ENCODE results near the gene CCN6. TPM values are rescaled to one million over a fixed set of nuclear protein-coding genes. Genes with fewer than 3 reads are reported as not detected.

Gene CCN6
- total and polyA plus RNA-seq, 2 donors (not counting 1 experiment from before 2014, with no cell fraction given): not detected

- H3K27me3 ChIP-seq (replicated peaks in 1 of 4; ENCODE audit: control extremely low read depth in 1 of 4, control insufficient read depth in 3 of 4, insufficient read depth in 4 of 4, low read length in 3 of 4): no peaks in the 10 kb centered on the region
- WGBS (ENCODE audit: insufficient coverage): 82% methylated on average over 3 of the region's 6 CpGs
- H3K36me3 ChIP-seq (replicated peaks in 1 of 2; ENCODE audit: control extremely low read depth in 1 of 2, control insufficient read depth in 1 of 2, extremely low read depth in 1 of 2, insufficient read depth in 2 of 2, low read length in 1 of 2): no peaks in the 10 kb centered on the region
- Mint-ChIP-seq H3K9me3 (ENCODE audit: insufficient read depth) (no peaks in the 10 kb centered on the region), H3K27ac (no peak overlapping the region), H3K4me1 (no peaks in the 10 kb centered on the region), H3K27me3 (peaks cover 2% of the 10 kb centered on the region), H3K4me3 (no peak overlapping the region)
- intact Hi-C loops (cut with micrococcal nuclease): no loop called here
- no peak overlapping the region for H3K9ac ChIP-seq (ENCODE audit: low read length)
- H4K20me1 ChIP-seq (ENCODE audit: control insufficient read depth, insufficient read depth, low read length, poor library complexity, severe bottlenecking): no peaks in the 10 kb centered on the region
- ATAC-seq (ENCODE audit: low read depth) (no peak), DNase-seq (no peak)
- POLR2A ChIA-PET: no interaction called here
- CTCF ChIA-PET: interaction anchor here (0.9 to 1.7 kb wide), 3 partner anchors 8 to 37 kb away, joined by 3 to 7 read pairs (median 3); no protein-coding TSS in a partner anchor
- no peaks in the 10 kb centered on the region for H3K4me1 ChIP-seq (ENCODE audit: control insufficient read depth in 2 of 2, insufficient read depth in 2 of 2, low read length in 2 of 2)
- H3K27ac ChIP-seq (ENCODE audit: low read length in 2 of 2): no peak overlapping the region
- TF ChIP-seq CTCF (IDR thresholded peaks at IDR 0.05) (no peak), EZH2 (IDR thresholded peaks at IDR 0.05; ENCODE audit: borderline replicate concordance, insufficient read depth, low read depth, low read length, poor library complexity, severe bottlenecking) (no peak)
- H2AFZ ChIP-seq (ENCODE audit: insufficient read depth, low read depth, low read length, poor library complexity, severe bottlenecking): no peak overlapping the region
- H3K79me2 ChIP-seq (ENCODE audit: control insufficient read depth, insufficient read depth, low read length): no peaks in the 10 kb centered on the region
- no peak overlapping the region for H3K4me2 ChIP-seq (replicated peaks; ENCODE audit: low read depth, low read length, poor library complexity, severe bottlenecking)
- no peak overlapping the region for H3K4me3 ChIP-seq (ENCODE audit: control extremely low read depth in 1 of 5, extremely low read depth in 1 of 5, insufficient read depth in 1 of 5, low read depth in 2 of 5, low read length in 4 of 5)
- no peaks in the 10 kb centered on the region for H3K9me3 ChIP-seq (ENCODE audit: control extremely low read depth in 1 of 3, control insufficient read depth in 2 of 3, insufficient read depth in 1 of 3, low read length in 2 of 3)
Observed at GRCh38 chr6:112049026-112049799, 4.7 kb upstream of the CCN6 start.

GRCh38 chr6:112049996-112050395 is 3.9 kb upstream of the CCN6 start:
- H3K4me3 ChIP-seq (ENCODE audit: control extremely low read depth in 1 of 5, extremely low read depth in 1 of 5, insufficient read depth in 1 of 5, low read depth in 2 of 5, low read length in 4 of 5): no peak overlapping the region
- no peaks in the 10 kb centered on the region for H3K79me2 ChIP-seq (ENCODE audit: control insufficient read depth, insufficient read depth, low read length)
- H4K20me1 ChIP-seq (ENCODE audit: control insufficient read depth, insufficient read depth, low read length, poor library complexity, severe bottlenecking): no peaks in the 10 kb centered on the region
- H3K4me1 ChIP-seq (ENCODE audit: control insufficient read depth in 2 of 2, insufficient read depth in 2 of 2, low read length in 2 of 2): no peaks in the 10 kb centered on the region
- Mint-ChIP-seq H3K27ac (no peak overlapping the region), H3K9me3 (ENCODE audit: insufficient read depth) (no peaks in the 10 kb centered on the region), H3K4me1 (no peaks in the 10 kb centered on the region), H3K27me3 (peaks cover 5% of the 10 kb centered on the region), H3K4me3 (no peak overlapping the region)
- no peak overlapping the region for H3K27ac ChIP-seq (ENCODE audit: low read length in 2 of 2)
- no peaks in the 10 kb centered on the region for H3K9me3 ChIP-seq (ENCODE audit: control extremely low read depth in 1 of 3, control insufficient read depth in 2 of 3, insufficient read depth in 1 of 3, low read length in 2 of 3)
- intact Hi-C loops (cut with micrococcal nuclease): no loop called here
- WGBS (ENCODE audit: insufficient coverage): 94% methylated on average over 2 of the region's 7 CpGs
- CTCF ChIA-PET: interaction anchor here (0.7 to 1.7 kb wide), 5 partner anchors 9 to 341 kb away, joined by 3 to 7 read pairs (median 3); no protein-coding TSS in a partner anchor
- no peak overlapping the region for H3K9ac ChIP-seq (ENCODE audit: low read length)
- H3K27me3 ChIP-seq (replicated peaks in 1 of 4; ENCODE audit: control extremely low read depth in 1 of 4, control insufficient read depth in 3 of 4, insufficient read depth in 4 of 4, low read length in 3 of 4): peaks cover 0 to under 1% (median 0%) of the 10 kb centered on the region in 4 experiments
- ATAC-seq (ENCODE audit: low read depth) (no peak), DNase-seq (no peak)
- H2AFZ ChIP-seq (ENCODE audit: insufficient read depth, low read depth, low read length, poor library complexity, severe bottlenecking): no peak overlapping the region
- POLR2A ChIA-PET: no interaction called here
- no peak overlapping the region for H3K4me2 ChIP-seq (replicated peaks; ENCODE audit: low read depth, low read length, poor library complexity, severe bottlenecking)
- TF ChIP-seq EZH2 (IDR thresholded peaks at IDR 0.05; ENCODE audit: borderline replicate concordance, insufficient read depth, low read depth, low read length, poor library complexity, severe bottlenecking) (no peak), CTCF (IDR thresholded peaks at IDR 0.05) (no peak)
- no peaks in the 10 kb centered on the region for H3K36me3 ChIP-seq (replicated peaks in 1 of 2; ENCODE audit: control extremely low read depth in 1 of 2, control insufficient read depth in 1 of 2, extremely low read depth in 1 of 2, insufficient read depth in 2 of 2, low read length in 1 of 2)
